SK-N-SH treated with all-trans-retinoic acid at 6 μM for 48 hours (cell line): Measurements from ENCODE around the gene EDIL3.

Experiments used
- ATAC-seq: fragments of 200-7000 bp; cut with Tn5 transposase; 3 replicates; pipeline ENCODE4 v1.9.1; 2020; ENCODE audit warnings: mild to moderate bottlenecking, moderate library complexity
- ARNTL ChIP-seq: fragments of 450-650 bp; formaldehyde crosslinking; IDR thresholded peaks from 2 replicates; pipeline ENCODE4 v1.5.0; 2020; ENCODE audit warnings: low read depth, mild to moderate bottlenecking, moderate library complexity, borderline replicate concordance
- CREB5 ChIP-seq: fragments of 250-450 bp; sonication (Bioruptor Pico); IDR thresholded peaks from 2 replicates; pipeline ENCODE4 v1.5.1; 2020; ENCODE audit warnings: low read depth, mild to moderate bottlenecking, moderate library complexity
- CSRNP3 ChIP-seq: fragments of 250-450 bp; sonication (Bioruptor Pico); IDR thresholded peaks from 2 replicates; pipeline ENCODE4 v1.5.1; 2021; ENCODE audit warnings: mild to moderate bottlenecking, moderate library complexity
- ESRRG ChIP-seq: fragments of 250-450 bp; sonication (Bioruptor Pico); IDR thresholded peaks from 2 replicates; pipeline ENCODE4 v1.6.1; 2021; ENCODE audit warnings: mild to moderate bottlenecking
- ISL1 ChIP-seq: fragments of 250-450 bp; sonication (Bioruptor Pico); IDR thresholded peaks from 2 replicates; pipeline ENCODE4 v2.1.2; 2022; ENCODE audit warnings: mild to moderate bottlenecking, moderate library complexity
- OSR1 ChIP-seq: fragments of 250-450 bp; sonication (Bioruptor Pico); IDR thresholded peaks from 2 replicates; pipeline ENCODE4 v1.8.0; 2022; ENCODE audit warnings: moderate library complexity, mild to moderate bottlenecking, inconsistent platforms
- POU6F1 ChIP-seq: fragments of 250-450 bp; sonication (Bioruptor Pico); IDR thresholded peaks from 2 replicates; pipeline ENCODE4 v1.8.0; 2021; ENCODE audit warnings: low read depth, mild to moderate bottlenecking, moderate library complexity, borderline replicate concordance
- RARB ChIP-seq: fragments of 250-450 bp; sonication (Bioruptor Pico); IDR thresholded peaks from 2 replicates; pipeline ENCODE4 v1.8.0; 2021; ENCODE audit warnings: mild to moderate bottlenecking, moderate library complexity
- SNAI2 ChIP-seq: fragments of 250-450 bp; sonication (Bioruptor Pico); IDR thresholded peaks from 2 replicates; pipeline ENCODE4 v1.5.0; 2020; ENCODE audit warnings: mild to moderate bottlenecking, moderate library complexity
- TCF4 ChIP-seq: fragments of 250-450 bp; sonication (Bioruptor Pico); IDR thresholded peaks from 2 replicates; pipeline ENCODE4 v1.8.0; 2021; ENCODE audit warnings: mild to moderate bottlenecking, moderate library complexity, borderline replicate concordance
- TOX ChIP-seq: fragments of 250-450 bp; sonication (Bioruptor Pico); IDR thresholded peaks from 2 replicates; pipeline ENCODE4 v1.8.0; 2021; ENCODE audit warnings: mild to moderate bottlenecking, moderate library complexity, borderline replicate concordance
- TSHZ2 ChIP-seq: fragments of 250-450 bp; sonication (Bioruptor Pico); IDR thresholded peaks from 2 replicates; pipeline ENCODE4 v1.5.0; 2020; ENCODE audit warnings: mild to moderate bottlenecking, moderate library complexity
- ZC3H10 ChIP-seq: fragments of 250-450 bp; sonication (Bioruptor Pico); IDR thresholded peaks from 2 replicates; pipeline ENCODE4 v1.5.1; 2021; ENCODE audit warnings: mild to moderate bottlenecking, moderate library complexity
- ZFP3 ChIP-seq: fragments of 250-450 bp; sonication (Bioruptor Pico); IDR thresholded peaks from 2 replicates; pipeline ENCODE4 v1.5.0; 2020; ENCODE audit warnings: mild to moderate bottlenecking, moderate library complexity
- ZFP30 ChIP-seq: fragments of 450-650 bp; formaldehyde crosslinking; IDR thresholded peaks from 2 replicates; pipeline ENCODE4 v1.5.0; 2022; ENCODE audit warnings: mild to moderate bottlenecking, moderate library complexity
- ZNF565 ChIP-seq: fragments of 450-650 bp; formaldehyde crosslinking; conservative IDR thresholded peaks from 2 replicates; pipeline ENCODE4 v1.5.0; 2020; ENCODE audit warnings: low read depth, mild to moderate bottlenecking, moderate library complexity
- ZNF70 ChIP-seq: fragments of 450-650 bp; formaldehyde crosslinking; IDR thresholded peaks from 2 replicates; pipeline ENCODE4 v1.5.0; 2020; ENCODE audit warnings: mild to moderate bottlenecking, moderate library complexity
- ZNF8 ChIP-seq: fragments of 450-650 bp; formaldehyde crosslinking; IDR thresholded peaks from 2 replicates; pipeline ENCODE4 v1.5.0; 2020; ENCODE audit warnings: mild to moderate bottlenecking, moderate library complexity

The EDIL3 gene

GRCh38 chr5:84063041-84063440 lies 321.6 kb downstream of the EDIL3 start:
- TF ChIP-seq ZC3H10 (CRISPR knock-in tag) (no peak), ESRRG (CRISPR knock-in tag) (no peak), TOX (CRISPR knock-in tag) (no peak), ZNF8 (CRISPR knock-in tag) (no peak), TCF4 (CRISPR knock-in tag) (no peak), CSRNP3 (CRISPR knock-in tag) (no peak), OSR1 (no peak), ZNF565 (CRISPR knock-in tag) (no peak), ZFP3 (no peak)
- ATAC-seq: no peak

- TF ChIP-seq ESRRG (CRISPR knock-in tag): no peak
- TF ChIP-seq ZFP30 (CRISPR knock-in tag): no peak
- no peak for TF ChIP-seq TSHZ2 (CRISPR knock-in tag)
- TF ChIP-seq OSR1: no peak
- no peak for TF ChIP-seq CSRNP3 (CRISPR knock-in tag)
- no peak for TF ChIP-seq CREB5 (CRISPR knock-in tag)
- TF ChIP-seq ISL1 (CRISPR knock-in tag): no peak
- no peak for TF ChIP-seq TCF4 (CRISPR knock-in tag)
- TF ChIP-seq, all 23 proteins: peak for 0
- ATAC-seq: no peak
Observed at GRCh38 chr5:84059672-84060071, 325.0 kb downstream of the EDIL3 start.

- no peak for TF ChIP-seq ARNTL (CRISPR knock-in tag)
- no peak for TF ChIP-seq ZNF8 (CRISPR knock-in tag)
- no peak for TF ChIP-seq ESRRG (CRISPR knock-in tag)
- no peak for TF ChIP-seq SNAI2 (CRISPR knock-in tag)
- no peak for TF ChIP-seq ZC3H10 (CRISPR knock-in tag)
- no peak for TF ChIP-seq RARB
- no peak for TF ChIP-seq ZNF70 (CRISPR knock-in tag)
- no peak for TF ChIP-seq ZFP3
- TF ChIP-seq CSRNP3 (CRISPR knock-in tag): no peak
- no peak for TF ChIP-seq CREB5 (CRISPR knock-in tag)
- ATAC-seq: no peak
Observed at GRCh38 chr5:84058561-84058960, 326.1 kb downstream of the EDIL3 start.

- TF ChIP-seq POU6F1 (CRISPR knock-in tag) (no peak), TOX (CRISPR knock-in tag) (no peak), TSHZ2 (CRISPR knock-in tag) (no peak)
- ATAC-seq: no peak
Observed at GRCh38 chr5:84057211-84057610, 327.5 kb downstream of the EDIL3 start.
